Measurements from ENCODE around the gene ECD.
A peak's percentile ranks its signal among the peaks of the same experiment; 100 is the strongest.

The ECD gene

DNA sequence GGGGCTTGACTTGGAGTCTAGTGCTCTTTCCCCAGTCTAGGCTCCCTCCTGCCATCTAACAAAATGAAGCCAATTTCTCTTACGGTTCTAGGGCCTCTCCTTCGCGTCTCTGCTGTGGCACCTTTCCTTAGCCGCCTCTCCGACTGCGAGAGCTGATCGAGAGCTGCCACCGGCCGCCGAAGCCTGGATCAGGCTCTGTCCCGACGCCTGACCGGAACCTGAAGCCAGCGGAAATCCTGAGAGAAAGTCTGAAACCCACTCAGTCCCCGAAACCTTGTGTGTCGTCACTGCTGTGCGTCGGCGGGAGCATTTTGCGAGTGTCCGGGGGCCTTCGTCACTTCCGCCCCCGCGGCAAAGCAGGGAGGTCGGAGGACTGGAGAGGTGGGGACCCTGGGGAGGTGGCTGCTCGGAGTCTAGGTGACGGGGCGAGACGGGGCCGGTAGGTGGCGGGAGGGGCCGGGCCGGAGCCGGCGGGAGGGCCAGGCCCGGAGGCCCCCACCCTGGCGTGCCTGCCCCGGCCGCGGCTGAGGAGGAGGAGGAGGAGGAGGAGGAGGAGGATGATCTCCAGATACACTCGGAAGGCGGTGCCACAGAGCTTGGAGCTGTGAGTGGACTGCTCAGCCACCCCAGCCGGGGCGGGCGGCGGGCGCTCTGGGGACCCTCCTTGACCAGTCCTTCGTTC lies at the start of gene ECD, which contains the start of gene FAM149B1:
ECD (minus strand) TSS at position 226 of the 682 bp plus-strand sequence. CDS start 4,071 bp downstream, outside the sequence.
FAM149B1 (plus strand) TSS at position 337 of the 682 bp plus-strand sequence; CDS start at position 558, 221 bp downstream.
- Mint-ChIP-seq H3K9me3 (no peaks in the 10 kb centered on the region), H3K4me1 (peaks cover 40% of the 10 kb centered on the region), H3K4me3 (peak within 1 kb of the TSS; percentile 100), H3K36me3 (ENCODE audit: low read depth) (peaks cover 22% of the 10 kb centered on the region), H3K27ac (peak within 1 kb of the TSS; percentile 99), H3K27me3 (no peaks in the 10 kb centered on the region)
- DNase-seq (peak; percentile 94), ATAC-seq (peak; percentile 99)

DNA sequence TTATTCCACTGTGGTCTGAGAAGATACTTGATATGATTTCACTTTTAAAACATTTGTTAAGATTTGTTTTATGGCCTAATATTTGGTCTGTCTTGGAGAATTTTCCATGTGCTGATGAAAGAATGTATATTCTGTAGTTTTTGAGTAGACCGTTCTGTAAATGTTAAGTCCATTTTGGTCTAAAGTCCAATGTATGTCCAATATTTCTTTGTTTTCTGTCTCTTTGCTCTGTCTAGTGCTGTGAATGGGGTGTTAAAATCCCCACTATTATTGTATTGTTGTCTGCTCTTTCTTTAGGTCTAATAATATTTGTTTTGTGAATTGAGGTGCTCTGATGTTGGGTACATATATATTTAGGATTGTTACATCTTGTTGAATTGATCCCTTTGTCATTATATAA lies 47.9 kb upstream of the ECD start:
- Mint-ChIP-seq H3K9me3 (no peaks in the 10 kb centered on the region), H3K36me3 (ENCODE audit: low read depth) (peaks cover 36% of the 10 kb centered on the region), H3K27me3 (no peaks in the 10 kb centered on the region), H3K4me3 (no peak overlapping the region), H3K27ac (no peak overlapping the region), H3K4me1 (peaks cover 11% of the 10 kb centered on the region)
- DNase-seq (no peak), ATAC-seq (no peak)

DNA sequence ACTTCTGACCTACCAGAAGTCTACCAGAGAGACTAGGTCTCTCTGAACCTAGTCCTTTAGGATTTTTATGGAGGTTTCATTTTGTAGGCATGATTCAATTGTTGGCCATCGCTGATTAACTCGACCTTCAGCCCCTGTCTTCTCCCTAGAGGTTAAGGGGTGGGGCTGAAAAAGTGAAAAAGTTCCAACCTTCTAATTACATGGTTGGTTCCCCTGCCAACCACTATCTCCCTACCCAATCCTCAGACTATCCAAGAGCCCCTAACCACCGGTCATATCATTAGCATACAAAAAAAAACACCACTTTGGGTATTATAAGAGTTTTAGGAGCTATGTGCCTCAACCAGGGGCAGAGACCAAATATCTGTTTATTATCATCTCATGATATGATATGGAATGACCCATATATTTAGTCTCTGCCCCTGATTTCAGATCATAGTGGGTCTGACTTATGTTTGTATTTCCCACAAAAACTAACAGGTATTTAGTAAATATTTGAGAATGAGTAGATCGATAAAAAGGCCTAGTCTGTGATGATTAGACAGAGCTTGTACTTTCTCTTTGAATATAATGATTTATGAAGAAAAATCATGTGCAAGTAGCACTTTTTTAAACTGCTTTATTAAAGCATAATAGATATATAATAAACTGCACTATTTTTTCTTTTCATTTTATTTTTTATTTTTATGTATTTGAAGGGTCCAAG lies 43.5 kb upstream of the ECD start:
- H3K4me1 Mint-ChIP-seq, result peaks cover 4% of the 10 kb centered on the region
- H3K36me3 Mint-ChIP-seq (ENCODE audit: low read depth), result peaks cover 24% of the 10 kb centered on the region
- H3K27ac Mint-ChIP-seq, result no peak overlapping the region
- no peak overlapping the region for H3K4me3 Mint-ChIP-seq
- H3K27me3 Mint-ChIP-seq, result no peaks in the 10 kb centered on the region
- DNase-seq (no peak), ATAC-seq (peak; percentile 59)
- no peaks in the 10 kb centered on the region for H3K9me3 Mint-ChIP-seq

DNA sequence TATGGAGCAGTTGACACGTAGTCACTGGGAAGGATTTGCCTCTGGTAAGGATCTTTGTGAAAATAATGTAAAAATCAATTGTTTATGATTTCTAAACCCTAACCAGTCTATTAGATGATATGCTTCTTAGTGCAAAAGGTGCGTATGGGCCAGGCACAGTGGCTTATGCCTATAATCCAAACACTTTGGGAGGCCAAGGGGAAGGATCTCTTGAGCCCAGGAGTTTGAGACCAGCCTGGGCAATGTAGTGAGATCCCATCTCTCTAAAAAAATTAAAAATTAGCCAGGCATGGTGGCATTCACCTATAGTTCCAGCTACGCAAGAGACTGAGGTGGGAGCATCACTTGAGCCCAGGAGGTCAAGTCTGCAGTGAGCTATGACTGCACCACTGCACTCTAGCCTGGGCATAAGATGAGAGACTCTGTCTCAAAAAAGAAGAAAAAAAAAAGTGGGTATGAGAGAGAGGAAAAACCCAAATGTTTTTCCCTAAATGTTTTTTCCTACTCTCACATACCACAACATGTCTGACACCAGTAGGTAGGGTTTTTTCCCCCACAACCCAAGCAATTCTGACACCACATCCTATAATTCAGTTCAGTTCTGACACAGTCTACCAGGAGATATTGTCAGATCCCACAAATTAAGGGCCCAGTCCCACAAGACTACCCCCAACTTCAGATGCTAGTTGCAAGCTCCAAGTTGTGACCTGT lies 42.7 kb upstream of the ECD start:
- Mint-ChIP-seq H3K4me3 (no peak overlapping the region), H3K27me3 (no peaks in the 10 kb centered on the region)

DNA sequence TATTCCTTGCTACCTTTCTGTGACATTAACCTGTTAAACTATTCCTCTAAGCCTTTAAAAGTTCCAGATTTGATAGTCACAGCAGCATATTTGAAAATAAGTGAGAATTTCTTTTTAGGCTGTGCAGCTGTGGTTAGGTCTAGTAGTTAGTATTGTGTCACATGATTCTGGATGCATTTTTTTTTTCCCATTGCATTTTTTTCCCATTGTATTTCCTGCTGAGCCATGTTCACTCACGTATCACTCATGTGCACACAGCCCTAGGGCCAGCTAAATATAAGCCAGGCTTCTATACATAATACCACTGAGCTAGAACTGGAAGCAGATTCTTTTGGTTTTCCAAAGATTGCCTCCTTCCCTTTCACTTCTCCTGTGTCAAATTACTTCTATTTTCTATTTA lies 41.9 kb upstream of the ECD start:
- H3K27me3 Mint-ChIP-seq, result no peaks in the 10 kb centered on the region
- H3K4me1 Mint-ChIP-seq, result peaks cover 4% of the 10 kb centered on the region
- H3K27ac Mint-ChIP-seq, result no peak overlapping the region
- DNase-seq (no peak), ATAC-seq (no peak)
- H3K36me3 Mint-ChIP-seq (ENCODE audit: low read depth), result peaks cover 25% of the 10 kb centered on the region
- H3K9me3 Mint-ChIP-seq, result peaks cover 6% of the 10 kb centered on the region
- no peak overlapping the region for H3K4me3 Mint-ChIP-seq

More for the DNA sequence above, 42.7 kb upstream of the ECD start:
- ATAC-seq (peak; percentile 57), DNase-seq (no peak)
- H3K9me3 Mint-ChIP-seq, result peaks cover 6% of the 10 kb centered on the region
- H3K4me1 Mint-ChIP-seq, result peaks cover 4% of the 10 kb centered on the region
- peaks cover 24% of the 10 kb centered on the region for H3K36me3 Mint-ChIP-seq (ENCODE audit: low read depth)
- H3K27ac Mint-ChIP-seq, result no peak overlapping the region

DNA sequence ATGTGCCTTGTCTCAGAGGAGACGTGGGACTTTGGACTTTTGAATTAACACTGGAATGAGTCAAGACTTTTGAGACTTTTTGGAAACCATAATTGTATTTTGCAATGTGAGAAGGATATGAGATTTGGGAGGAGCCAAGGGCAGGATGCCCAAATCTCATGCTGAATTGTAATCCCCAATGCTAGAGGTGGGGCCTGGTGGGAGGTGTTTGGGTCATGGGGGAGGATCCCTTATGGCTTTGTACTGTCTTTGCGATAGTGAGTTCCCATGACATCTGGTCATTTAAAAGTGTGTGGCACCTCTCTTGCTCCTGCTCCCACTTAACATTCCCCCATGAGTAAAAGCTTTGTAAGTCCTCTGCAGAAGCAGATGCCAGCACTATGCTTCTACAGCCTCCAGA lies 40.1 kb upstream of the ECD start:
- peaks cover 17% of the 10 kb centered on the region for H3K36me3 Mint-ChIP-seq (ENCODE audit: low read depth)
- H3K27ac Mint-ChIP-seq, result no peak overlapping the region
- no peak overlapping the region for H3K4me3 Mint-ChIP-seq
- no peak for DNase-seq
- no peak for ATAC-seq
- H3K9me3 Mint-ChIP-seq, result peaks cover 6% of the 10 kb centered on the region
- no peaks in the 10 kb centered on the region for H3K27me3 Mint-ChIP-seq
- peaks cover 4% of the 10 kb centered on the region for H3K4me1 Mint-ChIP-seq

DNA sequence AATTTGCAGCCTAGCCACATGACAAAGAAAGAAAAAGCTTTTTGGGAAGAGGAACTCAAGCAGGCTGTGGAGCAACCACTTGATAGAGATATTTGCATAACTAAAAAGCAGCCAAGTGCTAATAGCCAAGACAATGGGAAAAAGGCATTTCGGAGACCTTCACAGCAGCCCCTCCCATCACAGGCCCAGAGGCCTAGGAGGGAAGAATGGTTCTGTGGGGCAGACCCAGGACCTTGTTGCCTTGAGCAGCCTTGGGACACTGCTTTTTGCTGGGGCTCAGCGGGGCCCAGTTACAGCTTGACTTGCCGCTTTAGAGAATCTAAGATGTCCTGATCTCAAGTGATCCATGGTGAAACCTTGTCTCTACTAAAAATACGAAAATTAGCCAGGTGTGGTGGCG lies 38.6 kb upstream of the ECD start:
- H3K9me3 Mint-ChIP-seq, result peaks cover 6% of the 10 kb centered on the region
- peaks cover 4% of the 10 kb centered on the region for H3K4me1 Mint-ChIP-seq
- ATAC-seq (no peak), DNase-seq (no peak)
- peaks cover 15% of the 10 kb centered on the region for H3K36me3 Mint-ChIP-seq (ENCODE audit: low read depth)
- H3K27me3 Mint-ChIP-seq, result no peaks in the 10 kb centered on the region
- H3K4me3 Mint-ChIP-seq, result no peak overlapping the region
- H3K27ac Mint-ChIP-seq, result no peak overlapping the region

DNA sequence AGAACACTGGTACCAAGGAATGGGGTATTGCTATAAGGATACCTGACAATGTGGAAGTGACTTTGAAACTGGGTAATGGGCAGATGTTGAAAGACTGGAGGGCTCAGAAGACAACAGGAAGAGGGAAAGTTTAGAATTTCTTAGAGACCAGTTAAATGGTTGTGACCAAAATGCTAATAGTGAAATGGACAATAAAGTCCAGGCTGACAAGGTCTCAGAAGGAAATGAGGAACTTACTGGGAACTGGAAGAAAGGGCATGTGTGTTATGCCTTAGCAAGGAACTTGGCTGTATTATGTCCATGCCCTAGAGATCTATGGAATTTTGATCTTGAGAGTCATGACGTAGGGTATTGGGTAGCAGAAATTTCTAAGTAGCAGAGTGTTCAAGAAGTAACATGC lies 38.1 kb upstream of the ECD start:
- DNase-seq, result no peak
- H3K36me3 Mint-ChIP-seq (ENCODE audit: low read depth), result peaks cover 14% of the 10 kb centered on the region
- H3K27me3 Mint-ChIP-seq, result no peaks in the 10 kb centered on the region
- no peak for ATAC-seq
- H3K4me3 Mint-ChIP-seq, result no peak overlapping the region
- H3K4me1 Mint-ChIP-seq, result peaks cover 4% of the 10 kb centered on the region
- peaks cover 6% of the 10 kb centered on the region for H3K9me3 Mint-ChIP-seq
- no peak overlapping the region for H3K27ac Mint-ChIP-seq

DNA sequence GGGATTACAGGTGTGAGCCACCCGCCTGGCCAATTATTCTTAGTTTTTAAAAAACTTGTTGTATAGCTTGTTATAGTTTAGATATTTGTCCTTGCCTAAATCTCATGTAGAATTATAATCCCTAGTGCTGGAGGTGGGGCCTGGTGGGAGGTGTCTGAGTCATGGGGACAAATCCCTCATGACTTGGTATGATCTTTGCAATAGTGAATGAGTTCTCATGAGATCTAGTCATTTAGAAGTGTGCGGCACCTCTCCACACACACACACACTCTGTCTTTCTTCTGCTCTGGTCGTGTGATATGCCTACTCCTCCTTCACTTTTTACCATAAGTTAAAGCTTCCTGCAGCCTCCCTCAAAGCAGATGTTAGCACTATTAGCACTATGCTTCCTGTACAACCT lies 37.3 kb upstream of the ECD start:
- no peak overlapping the region for H3K4me3 Mint-ChIP-seq
- H3K36me3 Mint-ChIP-seq (ENCODE audit: low read depth), result peaks cover 11% of the 10 kb centered on the region
- DNase-seq, result no peak
- H3K4me1 Mint-ChIP-seq, result no peaks in the 10 kb centered on the region
- H3K9me3 Mint-ChIP-seq, result peaks cover 6% of the 10 kb centered on the region
- no peak overlapping the region for H3K27ac Mint-ChIP-seq
- no peak for ATAC-seq
- no peaks in the 10 kb centered on the region for H3K27me3 Mint-ChIP-seq

DNA sequence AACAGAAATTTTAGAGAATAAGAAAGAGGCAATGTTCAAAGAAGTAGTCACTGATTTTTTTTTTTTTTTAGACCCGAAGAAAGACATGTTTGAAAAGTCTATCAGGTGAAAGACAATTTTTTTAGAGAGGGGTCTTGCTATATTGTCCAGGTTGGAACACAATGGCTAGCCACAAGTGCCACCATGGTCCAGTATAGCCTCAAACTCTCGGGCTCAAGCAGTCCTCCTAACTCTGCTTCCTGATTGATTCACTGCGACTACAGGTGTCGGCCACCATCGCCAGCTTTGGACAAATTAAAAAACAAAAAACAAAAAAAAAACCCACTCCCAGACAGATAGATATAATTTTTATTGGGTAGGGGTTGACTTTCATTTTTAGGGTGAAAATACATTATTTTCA lies 22.4 kb upstream of the ECD start:
- ATAC-seq (no peak), DNase-seq (no peak)
- Mint-ChIP-seq H3K27me3 (no peaks in the 10 kb centered on the region), H3K9me3 (no peaks in the 10 kb centered on the region), H3K4me1 (no peaks in the 10 kb centered on the region), H3K36me3 (ENCODE audit: low read depth) (peaks cover 2% of the 10 kb centered on the region), H3K4me3 (no peak overlapping the region), H3K27ac (no peak overlapping the region)

DNA sequence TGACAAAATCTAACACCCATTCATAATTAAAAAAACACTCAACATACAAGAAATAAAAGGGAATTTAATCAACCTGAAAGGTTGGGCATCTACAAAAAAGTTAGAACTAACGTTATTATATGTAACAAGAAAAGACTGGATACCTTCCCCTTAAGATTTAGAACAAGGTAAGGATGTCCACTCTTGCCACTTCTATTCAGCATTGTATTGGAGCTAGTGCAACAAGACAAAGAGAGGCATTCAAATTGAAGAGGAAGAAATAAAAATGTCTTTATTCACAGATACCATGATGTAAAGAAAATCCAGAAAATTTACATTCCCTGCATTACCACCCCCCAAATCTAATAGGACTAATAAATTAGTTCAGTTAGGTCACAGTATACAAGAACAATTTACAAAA lies 18.5 kb upstream of the ECD start:
- no peaks in the 10 kb centered on the region for H3K4me1 Mint-ChIP-seq
- H3K9me3 Mint-ChIP-seq, result peaks cover 7% of the 10 kb centered on the region
- no peak for ATAC-seq
- H3K4me3 Mint-ChIP-seq, result no peak overlapping the region
- no peak overlapping the region for H3K27ac Mint-ChIP-seq
- peaks cover 13% of the 10 kb centered on the region for H3K36me3 Mint-ChIP-seq (ENCODE audit: low read depth)
- H3K27me3 Mint-ChIP-seq, result no peaks in the 10 kb centered on the region
- no peak for DNase-seq

DNA sequence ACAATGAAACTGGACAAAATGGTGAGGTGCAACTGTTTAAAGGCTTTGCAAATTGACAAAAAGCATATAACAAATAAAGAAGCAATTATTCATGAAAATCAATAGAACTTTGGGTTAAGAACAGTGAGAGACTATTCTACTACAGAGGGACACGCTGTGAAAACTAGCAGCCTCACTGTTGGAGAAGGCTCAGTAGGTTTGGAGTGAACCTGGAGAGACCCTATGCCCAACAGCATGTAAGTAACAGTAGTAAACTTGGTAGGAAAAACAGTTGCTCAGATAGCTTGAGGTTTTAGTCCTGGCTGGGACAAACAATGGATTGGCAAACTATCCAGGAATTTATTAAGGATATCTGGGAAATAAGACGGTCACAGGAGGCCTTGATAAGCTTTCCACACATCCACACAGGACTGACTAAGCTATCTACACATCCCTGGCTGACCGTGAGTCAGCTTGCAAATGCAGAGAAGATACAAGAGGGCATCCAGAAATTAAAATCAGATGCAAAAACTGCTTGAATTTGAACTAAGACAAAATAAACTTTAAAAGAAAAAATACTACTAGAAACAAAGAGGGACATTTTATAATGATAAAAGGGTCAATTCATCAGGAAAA lies 16.0 kb upstream of the ECD start:
- Mint-ChIP-seq H3K4me1 (no peaks in the 10 kb centered on the region), H3K27me3 (no peaks in the 10 kb centered on the region), H3K9me3 (peaks cover 8% of the 10 kb centered on the region), H3K36me3 (ENCODE audit: low read depth) (peaks cover 20% of the 10 kb centered on the region), H3K4me3 (no peak overlapping the region), H3K27ac (no peak overlapping the region)
- ATAC-seq (no peak), DNase-seq (no peak)

DNA sequence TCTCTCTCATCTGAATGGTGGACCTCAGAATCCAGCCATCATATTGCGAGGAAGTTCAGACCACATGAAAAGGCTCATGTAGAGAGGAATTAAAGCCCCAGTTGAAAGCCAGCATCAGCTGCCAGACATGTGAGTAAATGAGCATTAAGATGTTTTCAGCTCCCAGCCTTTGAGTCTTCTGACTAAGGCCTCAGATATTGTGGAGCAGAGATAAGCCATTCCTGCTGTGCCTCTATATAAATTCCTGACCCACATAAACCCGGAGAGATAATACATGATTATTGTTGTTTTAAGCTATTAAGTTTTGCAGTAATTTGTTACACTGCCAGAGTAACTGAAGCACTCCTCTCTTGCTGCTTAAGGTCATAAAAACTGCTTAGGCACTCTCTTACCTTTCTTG lies 14.8 kb upstream of the ECD start:
- DNase-seq (no peak), ATAC-seq (no peak)
- Mint-ChIP-seq H3K9me3 (peaks cover 8% of the 10 kb centered on the region), H3K27me3 (no peaks in the 10 kb centered on the region), H3K36me3 (ENCODE audit: low read depth) (peaks cover 20% of the 10 kb centered on the region), H3K27ac (no peak overlapping the region), H3K4me1 (no peaks in the 10 kb centered on the region), H3K4me3 (no peak overlapping the region)

DNA sequence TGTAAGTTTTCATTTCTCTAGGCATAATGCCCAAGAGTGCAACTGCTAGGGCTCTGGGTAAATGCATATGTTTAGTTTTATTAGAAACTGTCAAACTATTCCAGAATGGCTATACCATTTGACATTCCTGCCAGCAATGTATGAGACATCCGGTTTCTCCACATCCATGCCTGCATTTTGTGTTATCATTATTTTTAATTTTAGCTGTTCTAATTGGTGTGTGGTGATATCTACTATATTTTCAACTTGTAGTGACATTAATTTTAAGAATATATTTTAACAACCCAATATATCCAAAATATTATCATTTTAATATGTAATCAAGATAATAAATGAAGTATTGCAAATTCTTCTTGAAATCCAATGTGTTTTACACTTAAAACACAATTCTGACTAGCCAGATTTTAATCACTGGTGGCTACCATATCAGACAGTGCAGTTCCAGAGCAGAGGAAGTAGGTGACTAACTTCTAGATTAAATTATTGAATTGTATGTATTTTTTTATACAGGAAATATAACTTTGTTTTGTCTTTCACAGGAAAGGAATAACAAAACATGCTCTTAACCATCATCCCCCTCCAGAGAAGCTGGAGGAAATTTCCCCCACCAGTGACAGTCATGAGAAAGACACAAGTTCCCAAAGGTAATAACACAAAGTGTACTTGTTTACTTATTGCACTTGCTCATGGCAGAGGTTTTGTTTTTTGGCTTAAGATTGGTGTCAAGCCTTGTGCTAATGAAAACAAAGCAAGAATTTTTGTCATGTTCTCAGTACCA lies 6.5 kb upstream of the ECD start:
- no peak for DNase-seq
- Mint-ChIP-seq H3K27ac (no peak overlapping the region), H3K4me3 (no peak overlapping the region), H3K27me3 (no peaks in the 10 kb centered on the region), H3K36me3 (ENCODE audit: low read depth) (peaks cover 4% of the 10 kb centered on the region), H3K9me3 (no peaks in the 10 kb centered on the region), H3K4me1 (no peaks in the 10 kb centered on the region)
- no peak for ATAC-seq
